Left renal cortex interstitium (tissue), 4 donors: ENCODE measurements around the gene PDLIM3. TPM values are rescaled to one million over a fixed set of nuclear protein-coding genes. Genes with fewer than 3 reads are reported as not detected.

Experiments used
- DNase-seq, 4 donors: peaks; one replicate each; pipeline ENCODE4 v3.0.0-alpha.2; 2013; ENCODE audit warnings: low read depth in 4 of 4, low spot score in 2 of 4, missing footprints in 1 of 4
- polyA plus RNA-seq, 4 donors: library from polyadenylated mRNA; unstranded; fragments of 120-200 nt; gene quantifications; one replicate each; pipeline ENCODE4 v1.2.1, GENCODE V29; 2013; ENCODE audit not compliant: insufficient read length in 4 of 4

PDLIM3 gene
- polyA plus RNA-seq, 4 donors, result 3.8 to 5.4 (median 5.1) TPM

GRCh38 chr4:185473247-185473646, 62.1 kb downstream of the PDLIM3 start:
- no peak for DNase-seq

GRCh38 chr4:185472103-185472542, 63.2 kb downstream of the PDLIM3 start:
- peak in 1 of 4 donors; percentile 21 for DNase-seq

- DNase-seq, result peak; percentile 41 to 80 (median 74)
Measured at GRCh38 chr4:185471235-185472102, 63.8 kb downstream of the PDLIM3 start, which contains the start of gene CCDC110. CCDC110 (minus strand) TSS chr4:185471733; CDS start chr4:185471683, 50 bp downstream.

- peak; percentile 35 to 54 (median 44) for DNase-seq
Measured at GRCh38 chr4:185470501-185471195, 64.7 kb downstream of the PDLIM3 start.

GRCh38 chr4:185469580-185470154, 65.6 kb downstream of the PDLIM3 start:
- no peak for DNase-seq

- DNase-seq, result no peak
Measured at GRCh38 chr4:185468999-185469398, 66.3 kb downstream of the PDLIM3 start.

GRCh38 chr4:185467991-185468390, 67.3 kb downstream of the PDLIM3 start:
- no peak for DNase-seq

GRCh38 chr4:185467101-185467500, 68.2 kb downstream of the PDLIM3 start:
- no peak for DNase-seq

- no peak for DNase-seq
Measured at GRCh38 chr4:185465707-185466106, 69.6 kb downstream of the PDLIM3 start.

- DNase-seq, result no peak
Measured at GRCh38 chr4:185464887-185465286, 70.4 kb downstream of the PDLIM3 start.

GRCh38 chr4:185464183-185464582, 71.1 kb downstream of the PDLIM3 start:
- DNase-seq, result no peak

GRCh38 chr4:185463541-185463940, 71.8 kb downstream of the PDLIM3 start:
- no peak for DNase-seq

GRCh38 chr4:185461565-185461964, 73.7 kb downstream of the PDLIM3 start:
- no peak for DNase-seq

GRCh38 chr4:185457136-185457535, 78.2 kb downstream of the PDLIM3 start:
- DNase-seq, result no peak

- no peak for DNase-seq
Measured at GRCh38 chr4:185456131-185456530, 79.2 kb downstream of the PDLIM3 start.

Other genes starting within 250 kb of the PDLIM3 start
- 1 to 10 TPM; 2.0 to 7.3 (median 3.4) TPM for gene LRP2BP, start 139.6 kb downstream of the PDLIM3 start, polyA plus RNA-seq
- gene ANKRD37, start 138.7 kb downstream of the PDLIM3 start, polyA plus RNA-seq, result 10 to 100 TPM; 10.8 to 14.2 (median 12.4) TPM
- gene UFSP2, start 109.5 kb downstream of the PDLIM3 start, polyA plus RNA-seq, result 10 to 100 TPM; 56.5 to 89.3 (median 72.2) TPM
- 1 to 10 TPM; 1.7 to 3.8 (median 2.5) TPM for gene CCDC110, start 63.8 kb downstream of the PDLIM3 start, polyA plus RNA-seq